ENCODE data around the gene THYN1. TPM values are rescaled to one million over a fixed set of nuclear protein-coding genes. Genes with fewer than 3 reads are reported as not detected.

THYN1 gene
- total RNA-seq, 1 experiment from 2014 or later, result 33.6 TPM

DNA sequence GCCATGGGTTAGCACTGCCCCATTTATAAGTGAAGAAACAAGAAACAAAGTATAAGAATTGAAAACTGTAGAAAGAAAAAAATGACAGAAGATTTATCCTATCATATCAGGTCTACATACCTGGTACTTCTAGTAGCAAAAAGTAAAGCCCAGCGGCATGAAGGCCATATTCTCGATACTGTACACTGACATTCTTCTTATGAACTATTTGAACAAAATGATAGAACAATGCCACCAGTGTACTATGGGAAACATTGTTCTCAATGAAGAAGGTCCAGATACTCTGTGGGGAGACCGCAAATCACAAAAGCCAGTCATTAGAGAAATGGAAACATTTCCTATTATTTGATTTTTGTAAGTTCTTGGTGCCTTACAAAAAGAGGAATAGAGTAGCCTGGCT, 36.3 kb downstream of the THYN1 start:
- Histone ChIP-seq H3K36me3 (ENCODE audit: control insufficient read depth, insufficient read depth, low read length) (peaks cover 29% of the 10 kb centered on the region), H3K27ac (ENCODE audit: low read length) (no peak overlapping the region), H3K9me3 (ENCODE audit: control insufficient read depth, insufficient read depth, low read depth, low read length) (no peaks in the 10 kb centered on the region), H3K4me1 (ENCODE audit: control insufficient read depth, insufficient read depth, low read length) (no peaks in the 10 kb centered on the region), H3K4me3 (ENCODE audit: low read depth in 2 of 2, low read length in 2 of 2) (no peak overlapping the region), H3K27me3 (ENCODE audit: control insufficient read depth, insufficient read depth, low read length) (no peaks in the 10 kb centered on the region)
- no peak for TF ChIP-seq POLR2AphosphoS5 (IDR thresholded peaks at IDR 0.05; ENCODE audit: low read depth, low read length)
- no peak for TF ChIP-seq TCF7L2 (IDR thresholded peaks at IDR 0.05; ENCODE audit: low read depth, low read length)
- no peak for TF ChIP-seq REST (IDR thresholded peaks at IDR 0.05; ENCODE audit: insufficient read depth in 1 of 2, low read depth in 2 of 2, low read length in 1 of 2)
- no peak for TF ChIP-seq SIN3A (IDR thresholded peaks at IDR 0.05; ENCODE audit: borderline replicate concordance, insufficient read depth, low read depth, low read length)
- TF ChIP-seq CTCF (IDR thresholded peaks at IDR 0.05), result no peak
- in situ Hi-C loops (cut with HindIII; ENCODE audit: low pct_unique_long_range_greater_than_20kb, low sequenced_read_pairs) (no loop called here), intact Hi-C loops (cut with micrococcal nuclease; ENCODE audit: unreplicated experiment) (no loop called here)
- POLR2A ChIA-PET, result no interaction called here
- CTCF ChIA-PET, result no interaction called here
- BruUV-seq (replicated peaks), result no TSS peak
- ATAC-seq, result no peak
- DNase-seq (ENCODE audit: low read depth, low spot score), result no peak

DNA sequence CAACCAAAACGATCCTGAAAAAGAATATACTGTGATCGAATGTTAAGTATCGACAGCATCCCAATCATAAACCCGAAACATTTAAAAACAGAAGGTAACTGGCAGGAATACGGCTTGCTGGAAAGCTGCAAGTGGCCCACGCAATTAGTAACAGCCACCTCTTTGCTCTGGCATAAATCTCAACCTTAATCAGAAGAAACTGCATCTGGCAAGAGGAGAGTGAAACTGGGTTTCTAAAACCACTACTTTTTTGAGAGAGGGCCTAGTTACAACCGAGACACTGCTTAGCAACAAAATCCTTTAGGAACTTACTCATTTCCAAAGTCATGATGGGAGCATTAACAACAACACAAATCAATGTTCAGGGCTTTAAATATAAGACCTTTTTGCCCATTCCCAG, 37.3 kb downstream of the THYN1 start:
- intact Hi-C loops (cut with micrococcal nuclease; ENCODE audit: unreplicated experiment), result no loop called here
- in situ Hi-C loops (cut with HindIII; ENCODE audit: low pct_unique_long_range_greater_than_20kb, low sequenced_read_pairs), result no loop called here
- ChIA-PET CTCF (no interaction called here), POLR2A (no interaction called here)
- no TSS peak for BruUV-seq (replicated peaks)
- Histone ChIP-seq H3K27me3 (ENCODE audit: control insufficient read depth, insufficient read depth, low read length) (no peaks in the 10 kb centered on the region), H3K4me3 (ENCODE audit: low read depth in 2 of 2, low read length in 2 of 2) (no peak overlapping the region), H3K4me1 (ENCODE audit: control insufficient read depth, insufficient read depth, low read length) (no peaks in the 10 kb centered on the region), H3K27ac (ENCODE audit: low read length) (no peak overlapping the region), H3K36me3 (ENCODE audit: control insufficient read depth, insufficient read depth, low read length) (peaks cover 33% of the 10 kb centered on the region), H3K9me3 (ENCODE audit: control insufficient read depth, insufficient read depth, low read depth, low read length) (no peaks in the 10 kb centered on the region)
- DNase-seq (ENCODE audit: low read depth, low spot score) (no peak), ATAC-seq (no peak)
- TF ChIP-seq SIN3A (IDR thresholded peaks at IDR 0.05; ENCODE audit: borderline replicate concordance, insufficient read depth, low read depth, low read length), result no peak
- no peak for TF ChIP-seq POLR2AphosphoS5 (IDR thresholded peaks at IDR 0.05; ENCODE audit: low read depth, low read length)
- no peak for TF ChIP-seq CTCF (IDR thresholded peaks at IDR 0.05)
- no peak for TF ChIP-seq TCF7L2 (IDR thresholded peaks at IDR 0.05; ENCODE audit: low read depth, low read length)
- TF ChIP-seq REST (IDR thresholded peaks at IDR 0.05; ENCODE audit: insufficient read depth in 1 of 2, low read depth in 2 of 2, low read length in 1 of 2), result no peak

All from Panc1 (cell line).